ENCODE measurements around the gene PCBD2. TPM values are rescaled to one million over a fixed set of nuclear protein-coding genes. Genes with fewer than 3 reads are reported as not detected.

The PCBD2 gene
- total RNA-seq, 4 donors from 2014 or later = 8.0 to 12.8 (median 8.8) TPM

DNA sequence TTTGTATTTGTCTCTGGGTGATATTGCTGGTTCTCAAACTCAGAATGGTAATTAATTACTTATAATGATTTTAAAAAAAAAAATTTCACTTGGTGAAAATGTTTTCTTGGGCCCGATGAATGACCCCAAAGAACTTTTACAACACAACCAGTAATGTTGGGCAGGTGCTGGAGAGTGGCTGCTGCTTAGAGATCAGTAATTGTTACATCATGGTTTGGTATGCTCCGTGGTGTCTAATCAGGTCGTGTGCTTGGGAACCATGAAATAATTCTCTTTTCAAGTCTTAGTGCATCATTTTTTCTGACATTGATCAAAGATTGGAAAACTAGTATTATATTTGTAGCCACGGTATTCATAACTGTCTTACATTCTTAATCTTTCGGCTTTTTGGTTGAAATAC is 29.3 kb downstream of the PCBD2 start:
- H3K27ac ChIP-seq = no peak overlapping the region
- H3K9me3 ChIP-seq = no peaks in the 10 kb centered on the region
- H3K4me1 ChIP-seq = peaks cover 0 to 3% (median 0%) of the 10 kb centered on the region in 3 donors
- peaks cover 0 to 44% (median 6%) of the 10 kb centered on the region in 3 donors for H3K36me3 ChIP-seq
- intact Hi-C loops (cut with DNase I) = no loop called here
- H3K4me3 ChIP-seq = no peak overlapping the region
- no peaks in the 10 kb centered on the region for H3K27me3 ChIP-seq
- TF ChIP-seq POLR2A (IDR thresholded peaks at IDR 0.05) = no peak
- no peak for TF ChIP-seq CTCF (IDR thresholded peaks at IDR 0.05)
- WGBS, 2 donors = 92 to 93% methylated on average over 5 of the region's 5 CpGs
- no peak for DNase-seq

DNA sequence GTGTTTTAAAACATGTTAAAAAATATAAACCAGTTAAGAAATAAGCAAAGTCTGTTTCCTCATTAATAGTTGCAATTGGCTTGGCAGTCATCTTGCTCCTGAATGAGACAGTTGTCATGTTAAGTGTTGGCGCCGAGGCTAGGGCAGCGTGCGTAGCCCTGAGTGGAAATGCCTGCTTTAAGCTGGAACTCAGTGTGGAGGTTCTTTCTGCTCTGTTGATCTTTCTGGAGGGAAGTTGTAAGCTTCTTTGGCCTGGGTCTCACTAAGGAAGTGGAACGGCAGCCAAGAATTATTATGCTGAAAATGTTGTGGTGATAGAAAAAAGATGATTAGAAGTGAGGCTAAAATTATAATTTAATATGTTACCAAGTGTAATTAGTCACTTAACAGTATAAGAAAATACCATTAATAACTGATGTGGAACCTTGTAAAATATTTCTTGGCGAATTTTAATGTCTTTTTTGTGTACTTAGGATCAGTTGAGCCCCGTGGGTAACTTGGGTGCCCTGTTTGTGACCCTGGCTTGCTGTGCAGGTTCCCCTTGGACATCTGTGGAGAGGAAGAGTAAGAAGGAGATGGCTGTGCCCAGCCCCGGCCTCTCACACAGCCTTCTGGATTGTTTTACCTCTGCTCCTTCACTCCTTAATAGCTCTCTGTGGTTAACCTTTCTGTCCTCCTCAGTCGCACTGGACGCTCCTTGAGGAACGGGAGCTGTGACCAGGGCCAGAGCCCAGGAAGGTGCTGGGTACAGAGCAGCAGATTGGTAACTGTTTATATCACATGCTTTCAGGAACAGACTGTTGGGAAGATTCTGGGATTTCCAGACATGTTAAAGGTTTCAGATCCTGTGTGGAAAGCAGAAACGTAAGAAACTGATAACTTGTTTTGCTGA is 31.0 kb downstream of the PCBD2 start:
- H3K27ac ChIP-seq = peak overlapping the region in 1 of 4 donors; percentile 51
- WGBS, 2 donors = 63 to 72% methylated on average over 12 of the region's 12 CpGs
- TF ChIP-seq POLR2A (IDR thresholded peaks at IDR 0.05) (no peak), CTCF (IDR thresholded peaks at IDR 0.05) (no peak)
- no peak for DNase-seq
- H3K27me3 ChIP-seq = no peaks in the 10 kb centered on the region
- no peaks in the 10 kb centered on the region for H3K9me3 ChIP-seq
- intact Hi-C loops (cut with DNase I) = no loop called here
- no peak overlapping the region for H3K4me3 ChIP-seq
- peaks cover 0 to 62% (median 6%) of the 10 kb centered on the region in 3 donors for H3K36me3 ChIP-seq
- H3K4me1 ChIP-seq = peaks cover 0 to 3% (median 0%) of the 10 kb centered on the region in 3 donors

DNA sequence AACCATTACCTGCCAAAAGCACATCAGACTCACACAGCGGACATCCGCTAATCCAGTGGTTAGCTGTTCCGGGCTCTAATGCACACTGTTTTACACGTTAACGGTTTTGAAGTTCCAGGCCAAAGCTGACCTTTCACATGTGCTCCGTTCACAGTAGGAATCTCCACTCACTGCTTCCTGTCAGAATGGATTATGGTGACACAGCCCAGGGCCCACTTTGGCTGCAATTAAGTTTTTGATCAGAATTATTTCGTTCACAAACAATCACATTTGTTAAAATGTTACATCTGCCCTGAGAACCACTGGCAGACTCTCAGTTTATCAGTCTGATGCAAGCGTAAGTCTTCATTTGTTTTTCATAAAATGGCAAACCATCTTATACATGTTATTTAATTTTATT is 32.6 kb downstream of the PCBD2 start:
- TF ChIP-seq POLR2A (IDR thresholded peaks at IDR 0.05) (no peak), CTCF (IDR thresholded peaks at IDR 0.05) (no peak)
- Histone ChIP-seq H3K36me3 (peaks cover 0 to 62% (median 6%) of the 10 kb centered on the region in 3 donors), H3K9me3 (no peaks in the 10 kb centered on the region), H3K4me3 (no peak overlapping the region), H3K4me1 (peaks cover 0 to 3% (median 0%) of the 10 kb centered on the region in 3 donors), H3K27ac (no peak overlapping the region), H3K27me3 (no peaks in the 10 kb centered on the region)
- 92 to 95% methylated on average over 8 of the region's 8 CpGs for WGBS, 2 donors
- no peak for DNase-seq
- intact Hi-C loops (cut with DNase I) = no loop called here

- Histone ChIP-seq H3K36me3 (peaks cover 0 to 57% (median 5%) of the 10 kb centered on the region in 3 donors), H3K4me3 (no peak overlapping the region), H3K27ac (no peak overlapping the region), H3K4me1 (peaks cover 0 to 3% (median 0%) of the 10 kb centered on the region in 3 donors), H3K27me3 (no peaks in the 10 kb centered on the region), H3K9me3 (no peaks in the 10 kb centered on the region)
- TF ChIP-seq CTCF (IDR thresholded peaks at IDR 0.05) = no peak
- TF ChIP-seq POLR2A (IDR thresholded peaks at IDR 0.05) = no peak
- WGBS, 2 donors = 89% methylated on average over 6 of the region's 6 CpGs
- intact Hi-C loops (cut with DNase I) = no loop called here
- DNase-seq = no peak
Measured at GRCh38 chr5:134938030-134938429, 33.1 kb downstream of the PCBD2 start.

GRCh38 chr5:134939500-134939899 is 34.6 kb downstream of the PCBD2 start:
- Histone ChIP-seq H3K4me1 (peaks cover 0 to 3% (median 0%) of the 10 kb centered on the region in 3 donors), H3K27me3 (no peaks in the 10 kb centered on the region), H3K36me3 (peaks cover 0 to 51% (median 0%) of the 10 kb centered on the region in 3 donors), H3K9me3 (no peaks in the 10 kb centered on the region), H3K27ac (no peak overlapping the region), H3K4me3 (no peak overlapping the region)
- TF ChIP-seq POLR2A (IDR thresholded peaks at IDR 0.05) (no peak), CTCF (IDR thresholded peaks at IDR 0.05) (no peak)
- WGBS, 2 donors = 83 to 93% methylated on average over 1 of the region's 1 CpG
- DNase-seq = no peak
- intact Hi-C loops (cut with DNase I) = no loop called here

Measured in esophagus squamous epithelium (tissue), 5 donors.